ENCODE measurements around the gene CDH23.

The CDH23 gene

GRCh38 chr10:71610651-71611050, 213.9 kb downstream of the CDH23 start:
- no peak for DNase-seq

- DNase-seq = no peak
These were observed 214.4 kb downstream of the CDH23 start for GRCh38 chr10:71611131-71611530.

GRCh38 chr10:71611709-71612422, 215.1 kb downstream of the CDH23 start:
- no peak for DNase-seq

GRCh38 chr10:71613261-71613777, 216.6 kb downstream of the CDH23 start:
- no peak for DNase-seq

GRCh38 chr10:71613877-71614276, 217.2 kb downstream of the CDH23 start:
- no peak for DNase-seq

- no peak for DNase-seq
These were observed 218.2 kb downstream of the CDH23 start for GRCh38 chr10:71614946-71615345.

DNA sequence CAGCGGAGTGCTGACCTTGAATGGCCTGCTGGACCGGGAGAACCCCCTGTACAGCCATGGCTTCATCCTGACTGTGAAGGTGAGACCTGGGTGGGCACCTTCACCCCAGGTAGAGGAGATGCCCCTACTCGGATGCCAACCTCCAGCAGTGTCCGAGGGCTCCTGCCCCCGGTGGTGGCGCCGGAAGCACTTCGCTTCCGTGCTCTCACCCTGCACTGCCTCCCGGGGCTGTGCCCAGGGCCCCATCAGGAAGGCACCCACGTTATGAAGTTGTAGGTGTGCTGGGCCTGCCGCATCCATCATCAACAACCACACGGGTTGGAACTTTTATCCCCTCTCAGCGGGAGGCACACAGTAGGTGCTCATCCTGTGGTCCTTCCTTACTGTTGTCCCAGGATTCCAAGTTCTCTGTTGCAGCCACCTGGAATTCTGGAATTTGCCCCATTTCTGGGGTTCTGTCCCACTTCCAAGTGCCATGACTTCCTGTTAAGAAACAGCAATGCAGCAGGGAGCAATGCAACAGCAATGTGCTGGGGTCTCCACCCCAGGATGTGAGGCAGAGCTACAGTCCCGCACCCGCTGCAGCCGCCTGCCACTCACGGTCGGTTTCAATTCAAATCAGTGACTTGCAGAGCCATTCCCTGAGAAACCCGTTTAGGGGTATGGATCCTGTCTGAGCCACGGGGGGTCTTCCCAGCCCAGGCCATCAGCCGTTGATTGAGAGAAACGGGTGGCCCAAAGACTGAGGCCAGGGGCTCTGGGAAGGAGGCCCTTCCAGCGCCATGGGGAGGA, 219.0 kb downstream of the CDH23 start:
- DNase-seq = no peak

DNA sequence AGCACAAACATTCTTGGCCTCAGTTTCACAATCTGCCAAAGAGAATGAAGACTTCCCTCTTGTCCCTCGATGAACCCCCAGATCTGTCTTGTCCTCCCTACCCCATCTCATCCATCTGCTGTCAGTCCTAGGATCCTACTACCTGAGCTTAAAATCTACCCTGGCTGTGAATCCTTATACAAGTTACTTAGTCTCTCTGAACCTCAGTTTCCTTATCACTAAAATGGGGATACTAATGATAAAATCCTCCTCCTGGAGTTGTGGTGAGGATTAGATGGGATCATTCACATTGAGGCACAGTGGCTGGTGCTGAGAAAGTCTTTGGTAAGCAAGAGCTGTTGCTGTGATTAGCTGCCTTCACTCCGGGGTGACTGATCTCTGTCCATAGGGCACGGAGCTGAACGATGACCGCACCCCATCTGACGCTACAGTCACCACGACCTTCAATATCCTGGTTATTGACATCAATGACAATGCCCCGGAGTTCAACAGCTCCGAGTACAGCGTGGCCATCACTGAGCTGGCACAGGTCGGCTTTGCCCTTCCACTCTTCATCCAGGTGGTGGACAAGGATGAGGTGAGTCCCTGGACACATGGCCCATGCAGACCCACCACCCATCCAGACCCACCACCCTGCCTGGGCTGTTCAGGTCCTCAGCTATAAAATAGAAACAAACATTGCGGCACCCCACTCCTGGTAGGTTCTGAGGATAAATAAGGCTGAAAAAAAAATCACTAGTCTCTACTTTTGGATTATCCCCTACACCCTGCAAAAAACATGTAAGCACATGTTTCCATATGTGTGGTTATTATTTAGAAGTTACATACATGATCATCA, 220.3 kb downstream of the CDH23 start:
- no peak for DNase-seq

DNA sequence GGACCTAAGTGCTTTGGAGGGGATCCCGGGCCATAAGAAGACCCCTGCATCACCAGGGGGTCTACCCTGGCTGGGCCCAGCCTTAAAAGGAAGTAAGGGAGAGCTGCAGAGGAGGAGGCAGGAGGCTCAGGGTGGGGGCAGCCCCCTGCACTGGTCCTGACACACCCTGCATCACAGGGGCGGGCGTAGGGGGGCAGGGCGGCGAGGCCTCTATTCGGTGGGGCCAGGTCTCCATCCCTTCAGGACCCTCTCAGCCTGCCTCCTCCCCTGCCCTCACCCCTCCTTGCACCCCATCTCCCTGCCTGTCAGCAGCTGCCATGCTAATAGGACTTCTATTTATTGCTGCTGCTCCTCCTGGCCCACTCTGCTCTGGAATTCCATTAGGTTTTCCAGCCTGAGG, 221.5 kb downstream of the CDH23 start:
- no peak for DNase-seq

GRCh38 chr10:71618598-71618997, 221.9 kb downstream of the CDH23 start:
- no peak for DNase-seq

DNA sequence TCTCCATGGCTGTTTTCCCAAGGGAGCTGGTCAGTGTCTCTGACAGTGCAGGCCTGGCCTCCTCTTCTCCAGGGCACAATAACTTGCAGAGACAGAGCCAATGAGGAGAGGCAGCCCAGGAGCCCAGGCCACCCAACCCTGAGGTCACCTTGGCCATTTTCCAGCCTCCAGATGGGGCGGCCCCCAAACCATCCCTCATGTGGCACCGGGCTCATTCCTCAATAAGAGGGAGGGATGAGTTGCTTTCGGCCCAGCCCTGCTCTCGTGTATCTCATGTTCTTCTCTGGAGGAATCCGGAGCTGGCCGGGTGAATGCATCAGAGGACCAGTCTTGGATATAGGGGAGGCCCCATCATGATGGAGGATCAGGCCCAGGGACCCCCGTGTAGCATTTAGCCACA, 223.9 kb downstream of the CDH23 start:
- DNase-seq = no peak

- DNase-seq = no peak
These were observed 224.8 kb downstream of the CDH23 start for GRCh38 chr10:71621231-71622153.

GRCh38 chr10:71622154-71622526, 225.4 kb downstream of the CDH23 start:
- DNase-seq = no peak

- no peak for DNase-seq
These were observed 225.9 kb downstream of the CDH23 start for GRCh38 chr10:71622616-71623015.

GRCh38 chr10:71623098-71623985, 226.6 kb downstream of the CDH23 start:
- DNase-seq = peak; percentile 10

DNA sequence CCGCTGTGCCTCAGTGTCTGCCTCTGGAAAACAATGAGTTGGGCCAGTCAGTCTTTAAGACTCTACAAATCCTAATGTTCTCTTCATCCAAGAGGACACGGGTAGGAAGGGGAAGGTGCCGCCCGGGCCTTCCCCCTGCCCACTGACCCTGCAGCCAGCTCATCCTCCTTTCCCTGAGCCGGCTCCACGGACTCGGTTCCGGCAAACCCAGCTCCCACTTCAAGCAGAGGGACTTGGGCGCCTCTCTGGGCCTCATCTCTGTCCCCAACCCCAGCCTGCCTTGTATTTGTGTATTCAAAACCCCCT, 227.2 kb downstream of the CDH23 start:
- DNase-seq = no peak

DNA sequence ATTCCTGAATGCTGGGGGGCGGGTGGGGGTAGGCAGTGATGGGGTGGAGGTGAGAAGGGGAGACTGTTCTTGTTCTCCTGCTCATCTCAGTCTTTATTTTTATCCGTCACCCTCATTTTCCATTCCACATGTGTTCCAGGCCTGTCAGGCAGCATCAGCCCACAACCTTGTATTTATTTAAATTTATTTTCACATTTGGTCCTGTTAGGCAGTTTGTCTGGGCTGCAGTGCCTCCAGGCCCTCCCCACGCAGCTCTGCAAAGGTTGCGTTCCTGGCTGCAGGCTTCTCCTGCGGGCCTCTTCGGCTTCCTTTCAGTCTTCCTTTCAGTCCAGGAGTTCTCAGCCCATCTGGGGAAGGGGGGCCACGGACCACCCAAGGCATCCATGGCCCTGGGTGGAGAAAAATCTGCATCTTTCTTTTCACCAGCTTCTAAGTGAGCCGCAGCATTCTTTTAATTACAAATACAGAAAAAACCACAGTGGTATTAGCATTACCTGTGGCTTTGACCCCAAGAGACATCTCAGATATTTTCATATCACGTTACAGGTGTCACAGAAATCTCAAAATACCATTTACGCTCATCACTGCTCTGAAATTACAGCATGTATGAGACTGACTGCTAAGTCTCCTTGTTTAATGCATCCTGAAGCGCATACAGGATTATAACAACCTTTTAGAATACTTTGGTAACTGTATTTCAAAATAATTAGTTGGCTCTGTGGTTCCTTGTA, 228.9 kb downstream of the CDH23 start:
- DNase-seq = no peak

- no peak for DNase-seq
These were observed 230.7 kb downstream of the CDH23 start for GRCh38 chr10:71627230-71627939.

DNA sequence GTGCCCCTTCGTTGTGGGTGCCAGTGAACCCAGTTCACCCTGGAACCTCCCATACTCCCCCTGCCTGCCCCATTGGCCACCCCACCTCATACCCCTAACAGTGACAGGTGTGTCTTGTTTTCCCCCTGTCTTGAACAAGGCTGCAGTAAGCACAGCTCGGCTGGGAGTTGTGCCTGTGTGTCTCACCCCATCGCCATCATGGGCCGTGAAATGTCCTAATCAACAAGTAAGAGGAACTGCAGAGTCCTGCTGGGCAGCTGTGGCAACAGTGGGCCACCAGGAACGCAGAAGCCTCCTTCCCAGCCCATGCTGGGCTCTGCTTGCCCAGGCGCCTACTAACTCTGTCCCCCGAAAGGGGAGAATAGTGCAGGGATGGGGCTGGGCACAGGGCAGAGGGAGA, 231.2 kb downstream of the CDH23 start:
- DNase-seq = peak; percentile 11

GRCh38 chr10:71629131-71629530, 232.4 kb downstream of the CDH23 start:
- no peak for DNase-seq

Measured in CD4-positive, alpha-beta T cell treated with Interferon gamma for 1 hour (primary cell).